CD4-positive, alpha-beta T cell treated with Interleukin-17A for 4 hours (primary cell): ENCODE data around the gene RETREG1.

Source experiments
- DNase-seq: peaks from one replicate; pipeline ENCODE4 v3.0.0-alpha.2; 2020; ENCODE audit warnings: mixed read lengths

RETREG1 gene

GRCh38 chr5:16521521-16522483 is 95.0 kb downstream of the RETREG1 start:
- no peak for DNase-seq

- no peak for DNase-seq
Observed at GRCh38 chr5:16520841-16521240, 96.0 kb downstream of the RETREG1 start.

GRCh38 chr5:16519435-16519834 is 97.4 kb downstream of the RETREG1 start:
- DNase-seq: no peak

GRCh38 chr5:16518606-16519005 is 98.2 kb downstream of the RETREG1 start:
- DNase-seq: no peak

- no peak for DNase-seq
Observed at GRCh38 chr5:16515532-16515931, 101.3 kb downstream of the RETREG1 start.

GRCh38 chr5:16510098-16510497 is 106.7 kb downstream of the RETREG1 start:
- DNase-seq: no peak

GRCh38 chr5:16508730-16509531 is 107.9 kb downstream of the RETREG1 start:
- DNase-seq: no peak

GRCh38 chr5:16507716-16508115 is 109.1 kb downstream of the RETREG1 start:
- DNase-seq: no peak

GRCh38 chr5:16505904-16506303 is 110.9 kb downstream of the RETREG1 start:
- no peak for DNase-seq

- DNase-seq: no peak
Observed at GRCh38 chr5:16505140-16505891, 111.5 kb downstream of the RETREG1 start.

- no peak for DNase-seq
Observed at GRCh38 chr5:16504571-16504970, 112.2 kb downstream of the RETREG1 start.

- no peak for DNase-seq
Observed at GRCh38 chr5:16502866-16503265, 113.9 kb downstream of the RETREG1 start.

GRCh38 chr5:16500024-16500423 is 116.8 kb downstream of the RETREG1 start:
- no peak for DNase-seq

GRCh38 chr5:16497546-16497945 is 119.3 kb downstream of the RETREG1 start:
- DNase-seq: no peak

GRCh38 chr5:16493261-16493660 is 123.5 kb downstream of the RETREG1 start:
- no peak for DNase-seq

GRCh38 chr5:16492398-16493140 is 124.2 kb downstream of the RETREG1 start:
- no peak for DNase-seq

- no peak for DNase-seq
Observed at GRCh38 chr5:16490911-16491310, 125.9 kb downstream of the RETREG1 start.

GRCh38 chr5:16489322-16489791 is 127.4 kb downstream of the RETREG1 start:
- peak; percentile 15 for DNase-seq

GRCh38 chr5:16487456-16487855 is 129.3 kb downstream of the RETREG1 start:
- DNase-seq: no peak

GRCh38 chr5:16486711-16487111 is 130.1 kb downstream of the RETREG1 start:
- DNase-seq: no peak

- no peak for DNase-seq
Observed at GRCh38 chr5:16485656-16486055, 131.1 kb downstream of the RETREG1 start.

- no peak for DNase-seq
Observed at GRCh38 chr5:16484081-16484480, 132.7 kb downstream of the RETREG1 start.
